GM18526 (cell line): ENCODE data around the gene MTA3.

ENCODE experiments used
- POLR2A ChIP-seq: IDR thresholded peaks from 3 replicates; pipeline ENCODE4 v1.6.1; 2011; ENCODE audit not compliant: insufficient read length; ENCODE audit errors: extremely low read depth

MTA3 gene

GRCh38 chr2:42558827-42559226, 9.6 kb upstream of the MTA3 start:
- no peak for TF ChIP-seq POLR2A

GRCh38 chr2:42560899-42561298, 7.5 kb upstream of the MTA3 start:
- TF ChIP-seq POLR2A: no peak

GRCh38 chr2:42562474-42563144, 5.8 kb upstream of the MTA3 start:
- TF ChIP-seq POLR2A: no peak

- no peak for TF ChIP-seq POLR2A
Measured at GRCh38 chr2:42566025-42566424, 2.4 kb upstream of the MTA3 start.

GRCh38 chr2:42566837-42567321, 1.6 kb upstream of the MTA3 start:
- TF ChIP-seq POLR2A: no peak

GRCh38 chr2:42567364-42567763, 1.1 kb upstream of the MTA3 start:
- TF ChIP-seq POLR2A: no peak

- TF ChIP-seq POLR2A: no peak
Measured at GRCh38 chr2:42567806-42568400, 529 bp upstream of the MTA3 start.

- no peak for TF ChIP-seq POLR2A
Measured at GRCh38 chr2:42569116-42569711, 782 bp downstream of the MTA3 start.

GRCh38 chr2:42569883-42570282, 1.5 kb downstream of the MTA3 start:
- TF ChIP-seq POLR2A: no peak

- TF ChIP-seq POLR2A: no peak
Measured at GRCh38 chr2:42572297-42573081, 4.1 kb downstream of the MTA3 start.

- no peak for TF ChIP-seq POLR2A
Measured at GRCh38 chr2:42573256-42573655, 4.8 kb downstream of the MTA3 start.

- TF ChIP-seq POLR2A: no peak
Measured at GRCh38 chr2:42575458-42576064, 7.1 kb downstream of the MTA3 start.

GRCh38 chr2:42578621-42579020, 10.2 kb downstream of the MTA3 start:
- TF ChIP-seq POLR2A: no peak

GRCh38 chr2:42581257-42581656, 12.8 kb downstream of the MTA3 start:
- TF ChIP-seq POLR2A: no peak

GRCh38 chr2:42585779-42586178, 17.3 kb downstream of the MTA3 start:
- no peak for TF ChIP-seq POLR2A

GRCh38 chr2:42587526-42588117, 19.2 kb downstream of the MTA3 start:
- no peak for TF ChIP-seq POLR2A

- TF ChIP-seq POLR2A: no peak
Measured at GRCh38 chr2:42588121-42588520, 19.7 kb downstream of the MTA3 start.
